Stimulated activated CD8-positive, alpha-beta memory T cell treated with anti-CD3 and anti-CD28 coated beads, Interleukin-15, amount 100 ng/mL, for 4 hours (primary cell): Measurements from ENCODE around the gene TLE1.
A peak's percentile ranks its signal among the peaks of the same experiment; 100 is the strongest.
"Not testable (repeated sequence)": the region's sequence is repeated elsewhere in the genome, so short reads cannot be mapped to it uniquely, and the experiment has no call there.

Experiments used
- DNase-seq, 2 donors: peaks; one replicate each; pipeline ENCODE4 v3.0.0-alpha.2; 2020; ENCODE audit warnings: low read depth in 2 of 2

TLE1 gene

DNA sequence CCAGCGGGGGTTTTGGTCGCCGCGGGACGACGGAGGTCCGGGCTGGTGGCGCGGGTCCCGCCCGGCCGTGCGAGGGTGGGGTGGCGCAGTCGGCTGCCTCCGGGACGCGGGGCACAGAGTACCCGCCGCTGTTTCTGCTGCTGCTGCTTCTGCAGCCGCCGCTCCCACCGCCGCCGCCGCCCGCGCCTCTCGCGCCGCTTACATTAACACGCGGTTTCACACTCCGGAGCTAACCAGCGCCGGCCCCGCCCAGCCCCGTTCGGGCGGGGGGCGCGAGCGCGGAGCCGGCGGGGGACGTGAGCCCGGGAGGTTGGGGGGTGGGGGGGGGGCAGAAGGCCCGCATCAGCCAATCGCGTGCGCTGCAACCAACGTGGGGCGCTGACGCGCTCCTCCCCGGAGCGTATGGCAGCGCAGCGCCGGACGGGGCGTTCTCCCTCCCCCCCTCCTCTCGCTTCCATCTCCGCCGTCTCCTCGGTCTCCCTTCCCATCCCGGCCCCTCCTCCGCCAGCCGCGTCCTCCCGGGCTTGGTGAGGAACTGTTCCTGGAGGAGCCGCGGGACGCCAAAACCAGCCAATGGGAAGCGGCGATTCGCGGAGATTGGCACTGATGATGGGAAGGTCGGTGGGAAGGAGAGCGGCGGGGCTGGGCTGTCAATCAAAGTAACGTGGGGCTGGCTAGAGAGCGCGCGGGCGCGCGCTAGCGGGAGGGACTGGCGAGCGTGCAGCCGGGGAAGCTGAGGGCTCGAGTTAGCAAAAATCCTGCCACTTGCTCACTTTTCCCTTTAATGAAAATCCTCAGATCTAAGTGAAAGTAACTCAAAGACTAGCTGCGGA, at the start of gene TLE1:
Gene TLE1, minus strand, starts transcription at position 205 of the 833 bp plus-strand sequence. CDS start 1,307 bp downstream, outside the sequence.
- DNase-seq: peak; percentile 62 to 69

DNA sequence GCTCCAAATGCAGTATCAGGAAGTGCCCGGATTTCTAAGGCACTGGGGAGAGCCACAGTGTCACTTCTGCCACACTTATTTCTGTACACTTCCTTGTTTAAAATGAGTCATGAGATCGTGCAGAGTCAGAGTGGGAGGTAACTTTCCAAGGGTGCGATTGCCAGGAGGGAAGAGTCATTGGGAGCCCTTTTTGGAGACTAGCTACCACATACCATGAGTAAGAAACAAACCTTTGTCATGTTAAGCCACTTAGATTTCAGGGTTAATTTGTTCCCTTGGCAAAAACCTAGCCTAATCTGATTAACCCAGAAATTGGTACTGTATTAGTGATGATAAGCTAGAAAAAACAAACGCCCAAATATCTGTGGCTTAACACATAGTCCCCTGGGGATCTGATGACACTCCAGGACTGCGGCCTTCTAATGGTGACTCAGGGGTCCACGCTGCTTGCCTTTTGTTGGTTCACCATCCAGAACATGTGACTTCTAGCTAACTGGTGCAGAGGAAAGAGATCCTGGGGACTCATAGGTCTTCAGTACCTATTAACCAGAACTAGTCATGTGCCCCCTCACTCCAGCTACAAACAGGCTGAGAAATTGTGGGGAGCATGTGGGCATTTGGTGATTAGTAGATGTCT, 48.6 kb upstream of the TLE1 start:
- DNase-seq: no peak

DNA sequence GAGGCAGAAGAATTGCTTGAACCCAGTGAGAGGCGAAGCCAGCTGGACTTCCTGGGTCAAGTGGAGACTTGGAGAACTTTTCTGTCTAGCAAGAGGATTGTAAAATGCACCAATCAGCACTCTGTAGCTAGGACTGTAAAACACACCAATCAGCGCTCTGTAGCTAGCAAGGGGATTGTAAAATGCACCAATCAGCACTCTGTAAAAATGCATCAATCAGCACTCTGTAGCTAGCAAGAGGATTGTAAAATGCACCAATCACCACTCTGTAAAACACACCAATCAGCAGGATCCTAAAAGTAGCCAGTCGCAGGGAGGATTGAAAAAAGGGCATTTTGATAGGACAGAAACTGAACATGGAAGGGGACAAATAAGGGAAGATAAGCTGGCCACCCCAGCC, 41.2 kb upstream of the TLE1 start:
- not testable (repeated sequence) for DNase-seq

DNA sequence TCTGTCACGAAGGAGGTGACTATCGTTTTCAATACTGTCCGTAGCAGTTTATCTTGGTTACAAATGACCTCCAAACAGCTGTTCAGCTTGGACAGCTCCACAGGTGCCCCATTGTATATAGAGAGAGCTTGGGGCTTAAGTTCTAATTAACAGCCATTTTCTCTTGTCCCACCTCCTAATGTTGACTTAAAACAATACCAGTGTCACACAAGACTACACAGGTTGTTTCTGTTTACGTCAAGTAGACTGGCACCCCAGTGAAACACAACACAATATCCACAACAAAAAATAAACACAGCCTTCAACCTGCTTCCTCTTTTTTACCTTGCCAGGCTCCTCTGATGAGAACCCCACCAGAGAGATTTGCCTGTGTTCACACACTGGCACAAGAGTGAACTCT, 39.8 kb upstream of the TLE1 start:
- no peak for DNase-seq

DNA sequence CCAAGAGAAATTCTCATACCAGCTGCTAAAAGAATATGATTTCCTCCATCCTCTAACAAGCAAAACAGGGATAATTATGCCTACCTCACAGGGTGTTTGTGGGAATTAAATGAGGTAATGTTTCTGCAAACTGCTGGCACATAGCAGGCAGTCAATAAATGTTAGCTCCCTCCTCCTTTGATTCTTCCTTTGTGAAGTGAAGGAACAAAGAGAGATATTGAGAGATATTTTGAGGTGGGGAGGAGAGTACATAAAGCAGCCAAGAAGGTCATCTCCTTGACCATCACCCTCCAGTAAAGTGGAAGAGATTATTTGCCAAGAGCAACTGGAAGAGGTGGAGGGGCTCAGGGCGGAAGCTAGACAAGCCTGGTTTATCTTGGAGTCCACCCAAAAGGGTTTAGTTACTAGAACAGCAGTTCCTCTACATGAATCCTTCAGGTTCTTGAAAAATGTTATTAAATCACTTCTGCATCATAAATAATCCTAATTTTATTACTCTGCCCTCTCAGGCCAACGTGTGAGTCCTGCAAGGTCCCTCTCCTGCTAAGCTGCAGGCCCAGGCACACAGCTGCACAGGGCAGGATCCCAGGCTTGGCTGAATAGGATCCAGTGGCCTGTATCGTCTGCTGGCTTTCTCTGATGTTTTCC, 35.0 kb upstream of the TLE1 start:
- DNase-seq: no peak

DNA sequence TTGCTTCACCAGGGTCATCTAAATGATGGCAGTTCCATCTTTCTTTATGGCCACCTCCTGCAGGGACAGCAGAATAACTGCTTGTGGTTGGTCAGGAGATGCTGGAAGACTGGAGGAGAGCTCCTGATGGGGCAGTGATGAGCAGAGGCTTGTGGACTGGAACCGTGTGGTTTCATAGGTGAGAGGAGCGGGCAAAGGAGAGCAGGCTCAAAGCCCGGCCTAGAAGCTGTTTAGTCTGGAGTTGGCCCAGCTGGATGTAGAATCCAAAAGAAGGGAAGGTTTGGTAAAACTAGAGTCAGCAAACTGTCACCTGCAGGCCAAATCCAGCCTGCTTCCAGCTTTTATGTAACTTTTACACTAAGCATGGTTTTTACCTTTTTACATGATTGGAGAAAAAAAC, 32.9 kb upstream of the TLE1 start:
- no peak for DNase-seq

DNA sequence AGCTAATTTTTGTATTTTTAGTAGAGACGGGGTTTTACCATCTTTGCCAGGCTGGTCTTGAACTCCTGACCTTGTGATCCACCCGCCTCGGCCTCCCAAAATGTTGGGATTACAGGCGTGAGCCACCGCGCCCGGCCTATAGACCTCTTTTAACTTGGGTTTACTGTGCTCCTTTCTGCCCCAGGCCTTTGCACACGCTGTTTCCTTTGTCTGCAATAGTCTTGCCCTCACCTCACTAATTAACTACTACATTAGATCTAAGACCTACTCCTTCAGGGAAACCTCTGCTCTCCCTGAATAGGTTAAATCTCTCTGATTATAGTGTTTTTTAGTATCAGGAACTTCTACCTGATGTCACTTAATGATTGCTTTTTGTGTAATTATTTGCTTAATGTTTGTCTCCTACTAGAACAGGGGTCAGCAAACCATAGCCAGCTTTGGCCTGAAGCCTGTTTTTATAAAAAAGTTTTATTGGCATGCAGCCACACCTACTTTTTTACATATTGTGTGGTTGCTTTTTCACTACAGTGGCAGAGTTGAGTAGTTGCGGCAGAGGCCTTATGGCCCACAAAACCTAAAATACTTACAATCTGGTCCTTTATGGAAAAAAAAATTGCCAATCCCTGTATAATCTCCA, 31.2 kb upstream of the TLE1 start:
- no peak for DNase-seq

DNA sequence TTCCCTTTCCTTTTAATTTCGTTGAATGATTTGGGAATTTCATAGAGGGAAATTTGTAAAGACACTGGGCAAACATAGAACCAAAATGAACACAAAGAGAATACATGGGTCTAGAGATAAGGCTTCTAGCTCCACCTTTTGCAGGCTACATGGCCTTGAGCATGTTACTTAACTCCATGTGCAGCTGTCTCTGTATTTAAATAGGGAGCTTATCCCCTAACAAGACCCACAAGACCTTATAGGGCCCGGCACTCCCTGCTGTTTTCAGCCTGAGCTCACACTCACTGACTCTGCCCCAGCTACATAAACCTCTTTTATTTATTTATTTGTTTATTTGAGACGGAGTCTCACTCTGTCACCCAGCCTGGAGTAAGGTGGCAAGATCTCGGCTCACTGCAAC, 30.6 kb upstream of the TLE1 start:
- DNase-seq: no peak

DNA sequence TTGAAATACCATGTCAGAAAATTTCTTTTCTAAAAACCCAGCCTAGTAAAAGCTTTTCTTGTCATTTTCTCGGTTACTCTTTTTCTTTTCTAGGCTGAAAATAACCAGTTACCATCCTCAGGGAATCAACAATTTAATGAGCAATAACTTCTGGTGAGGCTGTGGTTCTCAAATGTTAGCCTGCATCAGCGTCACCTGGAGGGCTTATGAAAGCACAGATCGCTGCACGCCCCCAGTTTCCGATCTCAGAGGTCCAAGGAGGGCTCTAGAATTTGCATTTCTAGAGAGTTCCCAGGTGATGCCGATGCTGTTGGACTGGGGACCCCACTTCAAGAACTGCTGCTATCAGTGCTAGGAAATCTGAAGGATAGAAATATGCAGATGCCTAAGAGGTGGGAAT, 28.9 kb upstream of the TLE1 start:
- DNase-seq: no peak

DNA sequence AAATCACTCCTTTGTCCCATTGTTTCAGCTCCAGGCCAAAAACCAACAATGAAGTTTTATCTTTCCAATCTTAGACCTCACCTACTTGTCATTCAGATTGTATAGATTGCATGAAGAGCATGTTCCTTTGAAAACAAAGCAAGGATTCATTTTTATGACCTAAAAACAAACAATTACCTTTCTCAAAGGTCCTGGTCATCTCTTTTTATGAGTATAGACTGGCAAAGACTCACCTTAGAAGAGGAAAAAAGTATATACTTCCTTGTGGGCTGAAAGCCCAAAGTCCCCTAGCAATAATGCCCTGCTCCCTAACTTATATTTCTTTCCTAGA, 28.4 kb upstream of the TLE1 start:
- no peak for DNase-seq

DNA sequence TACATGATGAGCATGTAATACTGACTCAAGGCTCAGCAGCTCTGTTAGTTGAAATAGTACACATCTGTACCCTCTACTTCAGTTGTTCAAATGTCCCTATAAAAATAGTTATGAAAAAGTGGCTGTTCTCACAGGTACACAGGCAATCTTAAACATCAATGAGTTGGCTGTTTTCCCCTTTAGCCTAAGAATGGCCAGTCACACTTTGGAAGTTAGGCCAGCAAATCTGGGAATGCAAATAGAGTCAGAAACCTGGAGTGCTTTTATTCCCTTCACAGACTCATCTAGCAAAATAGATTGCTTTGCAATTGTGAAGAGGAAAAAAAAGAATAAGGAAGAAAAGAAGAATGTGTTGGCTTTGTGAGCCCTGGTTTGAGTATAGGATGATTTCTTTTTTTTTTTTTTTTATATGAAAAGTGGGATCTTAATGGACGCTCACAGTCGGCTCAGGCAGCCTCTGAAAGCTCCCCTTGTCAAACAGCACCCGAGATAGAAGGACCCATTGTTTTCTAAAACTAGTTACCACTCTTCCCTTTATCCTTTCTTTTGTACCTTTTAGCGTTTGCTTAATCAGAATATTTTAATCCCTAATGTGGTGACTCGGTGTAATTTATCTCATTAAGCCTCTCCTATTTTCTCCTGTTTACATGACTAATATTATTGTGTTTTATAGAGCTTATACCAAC, 27.9 kb upstream of the TLE1 start:
- no peak for DNase-seq

DNA sequence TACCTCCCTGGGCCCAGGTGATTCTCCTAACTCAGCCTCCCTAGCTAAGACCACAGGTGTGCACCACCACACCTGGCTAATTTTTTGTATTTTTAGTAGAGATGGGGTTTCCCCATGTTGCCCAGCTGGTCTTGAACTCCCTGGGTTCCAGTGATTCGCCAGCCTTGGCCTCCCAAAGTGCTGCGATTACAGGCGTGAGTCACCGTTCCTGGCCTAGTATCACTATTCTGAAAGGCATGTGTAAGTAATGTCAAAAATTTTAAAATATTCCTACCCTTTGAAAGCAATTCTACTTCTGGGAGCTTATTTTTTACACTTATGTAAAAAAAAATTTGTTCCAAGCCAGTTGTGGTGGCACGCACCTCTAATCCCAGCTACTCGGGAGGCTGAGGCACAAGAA, 27.1 kb upstream of the TLE1 start:
- no peak for DNase-seq

DNA sequence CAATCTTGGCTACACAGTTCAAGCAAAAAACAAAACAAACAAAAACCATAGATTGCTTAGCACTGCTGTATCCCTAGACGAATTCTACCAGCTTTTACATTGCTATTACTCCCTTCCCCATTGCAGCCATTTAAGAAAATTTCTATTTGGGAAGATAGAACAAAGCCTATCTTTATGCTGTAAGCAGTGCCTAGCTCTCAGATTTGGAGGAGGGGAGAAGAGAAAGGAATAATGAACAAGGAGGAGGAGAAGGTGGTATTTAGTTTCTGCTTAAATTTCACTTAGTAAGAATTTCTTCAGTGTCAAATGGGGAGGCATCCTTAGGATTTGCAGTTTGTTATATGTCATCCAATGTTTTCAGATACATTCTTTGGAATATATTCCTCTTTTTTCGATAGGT, 16.2 kb upstream of the TLE1 start:
- DNase-seq: no peak

DNA sequence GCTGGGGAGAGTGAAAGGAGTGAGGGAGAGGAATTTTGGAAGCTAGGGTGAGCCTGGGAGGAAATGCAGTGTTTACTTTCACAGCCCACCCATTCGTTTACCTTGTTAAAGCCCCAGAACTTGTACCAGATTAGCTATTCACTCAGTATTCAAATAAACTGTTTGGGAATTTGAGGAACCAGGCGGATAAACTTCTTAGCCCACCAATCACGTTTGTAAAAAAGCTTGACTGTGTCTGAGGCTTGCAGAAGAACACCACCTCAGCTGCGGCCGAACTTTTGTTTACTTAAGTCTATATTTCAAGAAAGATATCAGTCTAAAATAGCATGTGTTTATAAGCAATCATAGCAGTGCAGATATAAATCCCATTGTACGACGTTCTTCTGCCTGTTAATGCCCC, 5.2 kb upstream of the TLE1 start:
- DNase-seq: no peak

DNA sequence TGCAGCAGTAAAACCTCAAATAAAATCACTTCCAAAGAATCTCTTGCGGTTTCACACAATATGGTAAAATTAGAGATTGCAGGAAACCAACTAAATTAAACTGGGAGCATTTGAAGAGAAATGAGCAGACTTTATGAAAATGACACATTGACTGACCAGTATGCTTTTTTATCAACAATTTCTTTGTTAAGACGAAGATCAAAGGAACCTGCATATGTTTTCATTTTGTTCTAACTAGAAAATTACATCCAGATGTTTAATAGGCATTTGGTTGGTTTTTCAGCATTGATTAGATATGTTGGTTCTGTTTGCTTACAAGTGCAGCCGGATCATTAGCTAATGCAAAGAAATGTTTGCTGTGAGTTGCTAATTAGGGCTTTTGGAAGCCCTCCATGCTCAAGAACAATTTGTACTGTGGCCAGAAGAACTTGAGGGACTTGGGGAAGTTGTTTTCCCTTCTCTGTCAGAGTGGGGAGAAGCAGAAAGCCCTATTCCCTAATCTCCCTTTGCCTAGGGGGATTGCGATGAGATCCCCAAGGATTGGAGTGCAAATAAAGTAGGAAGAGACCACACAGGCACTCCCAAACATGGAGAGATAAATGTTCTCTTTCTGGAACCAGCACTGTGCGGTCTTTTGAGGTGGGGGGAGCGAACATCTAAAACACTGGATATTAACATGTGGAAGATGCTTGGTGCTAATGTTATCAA, 4.5 kb upstream of the TLE1 start:
- DNase-seq: no peak

DNA sequence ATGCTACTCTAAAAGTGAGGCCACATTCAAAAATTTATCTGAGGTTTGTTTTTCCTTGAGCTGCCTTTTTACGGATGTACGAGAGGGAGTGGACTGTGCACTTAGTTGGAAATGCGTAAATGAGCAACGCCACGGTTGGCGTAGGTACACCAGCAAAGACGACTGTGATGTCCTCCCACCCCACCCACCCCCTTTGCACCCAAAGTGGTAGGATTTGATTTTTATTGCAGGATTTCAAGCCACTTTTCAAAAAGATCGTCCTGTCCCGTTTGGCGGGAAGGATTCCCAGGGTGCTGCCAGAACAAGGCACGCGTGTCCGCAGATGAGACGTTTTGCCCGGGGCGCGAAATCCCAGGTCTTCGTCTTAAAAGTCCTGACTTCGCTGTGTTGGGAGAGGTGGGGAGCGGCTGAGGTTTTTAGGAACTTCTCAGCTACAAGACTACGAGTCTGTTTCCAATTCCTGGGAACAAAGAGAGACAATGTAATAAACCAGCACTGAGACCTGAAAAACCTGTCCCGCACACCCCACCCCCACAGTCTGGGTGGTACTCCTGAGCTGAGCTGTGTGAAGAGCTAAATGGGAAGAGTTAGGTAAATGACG, 1.0 kb upstream of the TLE1 start:
- no peak for DNase-seq

DNA sequence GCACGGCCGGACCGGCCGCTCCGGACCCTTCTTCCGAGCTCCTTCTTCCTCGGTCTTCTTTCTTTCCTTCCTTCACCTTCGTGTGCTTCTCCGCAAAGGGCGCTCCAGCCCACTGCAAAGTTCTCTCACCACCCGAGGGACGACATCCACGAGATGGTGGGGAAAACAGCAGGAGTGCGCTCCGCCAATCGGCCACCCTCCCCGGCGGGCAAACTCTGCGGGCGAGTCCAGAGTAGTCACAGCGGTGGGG, 329 bp downstream of the TLE1 start:
- DNase-seq: not testable (repeated sequence)

DNA sequence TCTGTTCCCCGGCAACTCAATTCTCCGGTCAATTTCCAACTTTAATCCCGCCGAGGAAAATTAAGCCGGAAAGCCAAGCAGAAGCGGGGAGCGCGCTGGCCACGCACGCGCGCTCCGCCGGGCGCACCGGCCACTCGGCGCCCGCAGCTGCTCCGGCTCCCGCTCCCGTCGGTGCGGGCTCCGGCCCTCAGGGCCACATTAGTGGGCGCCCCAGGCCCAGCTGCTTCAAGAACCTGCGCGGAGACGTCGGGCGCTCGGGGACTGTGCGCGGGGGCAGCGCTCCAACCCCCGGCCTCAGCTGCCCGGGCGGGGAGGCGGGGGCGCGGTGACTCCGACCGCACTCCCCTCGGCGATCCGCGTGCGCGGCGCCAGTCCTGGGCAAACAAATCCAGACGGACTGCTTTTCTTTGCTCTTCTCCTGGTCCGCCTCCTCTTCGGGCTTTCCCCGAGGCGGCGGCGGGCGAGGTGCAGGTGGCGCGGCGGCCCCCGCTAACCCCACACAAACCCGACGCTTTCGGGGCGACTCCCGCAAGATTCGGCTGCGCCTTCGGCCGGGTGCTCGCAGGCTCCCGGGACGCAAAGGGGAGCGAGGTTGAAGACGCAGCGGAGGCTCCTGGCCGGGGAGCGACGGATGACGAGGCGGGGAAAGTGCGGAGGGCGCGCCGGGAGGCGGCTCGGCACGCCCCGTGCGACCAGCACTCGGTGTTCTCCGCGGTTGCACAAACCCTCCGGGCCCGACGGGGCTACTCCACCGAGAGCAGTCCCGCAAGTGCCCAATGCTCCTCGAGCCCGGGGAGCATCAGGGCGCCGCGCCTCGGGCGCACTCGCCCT, 870 bp downstream of the TLE1 start:
- peak in 1 of 2 donors; percentile 9 for DNase-seq

DNA sequence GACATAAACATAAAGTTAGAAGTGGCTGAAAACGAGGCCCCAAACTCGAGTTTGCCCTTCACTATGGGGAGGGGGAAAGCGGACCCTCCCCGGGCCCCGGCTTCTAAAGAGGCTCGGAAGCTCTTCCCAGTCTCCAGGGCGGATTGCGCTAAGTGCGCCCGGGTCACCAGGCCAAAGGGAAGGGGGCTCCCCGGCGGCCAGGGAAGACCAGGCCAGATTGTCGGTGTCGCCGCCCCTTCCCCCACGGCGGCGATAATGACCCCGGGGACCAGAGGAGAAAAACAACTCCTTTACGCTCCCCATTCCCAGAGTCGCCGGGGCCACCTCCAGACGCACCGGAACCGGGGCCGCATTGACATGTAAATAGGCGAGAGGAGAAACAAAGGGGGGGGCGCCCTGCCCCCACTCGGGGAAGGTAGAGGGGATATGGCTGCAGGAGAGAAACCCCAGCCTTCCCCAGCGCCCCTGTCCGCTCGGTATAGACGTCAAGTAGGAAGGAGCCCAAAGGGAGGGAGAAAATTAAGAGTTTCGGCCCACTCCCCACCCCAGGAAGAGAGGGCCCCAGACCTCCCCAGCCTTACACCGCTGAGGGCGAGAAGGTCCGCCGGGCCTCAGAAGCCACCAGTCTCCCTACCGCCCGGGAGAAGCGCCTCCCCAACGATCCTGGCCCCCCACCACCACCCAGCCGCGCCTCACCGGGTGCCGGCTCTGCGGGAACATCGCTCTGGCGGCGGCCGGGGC, 1.7 kb downstream of the TLE1 start:
- DNase-seq: peak in 1 of 2 donors; percentile 0
